ENCODE measurements around the gene MRPL17. TPM values are rescaled to one million over a fixed set of nuclear protein-coding genes. Genes with fewer than 3 reads are reported as not detected.

MRPL17 gene
- total and polyA plus RNA-seq, 9 of the 15 experiments (the other 6 are each of a cell fraction or from before 2014, with no cell fraction given), result 33.9 to 81.6 (median 43.9) TPM

DNA sequence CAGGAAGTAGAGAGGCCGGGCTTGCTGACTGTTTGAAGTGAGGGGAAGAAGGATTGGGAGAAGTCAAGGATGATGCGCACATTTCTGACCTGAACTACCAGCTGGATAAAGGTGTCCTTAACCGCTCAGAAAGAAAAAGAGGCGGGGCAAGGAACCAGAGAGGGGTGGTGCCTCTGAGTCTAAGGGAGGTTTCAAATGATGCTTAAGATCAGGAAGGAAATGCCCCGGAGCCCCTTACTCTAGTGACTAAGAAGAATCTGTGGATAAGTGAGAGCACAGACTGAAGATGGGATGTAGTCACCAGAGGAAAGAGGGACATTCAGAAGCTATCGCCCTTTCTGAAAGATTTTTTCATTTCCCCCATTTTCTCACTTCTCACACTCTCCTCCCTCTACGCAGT, 40.2 kb downstream of the MRPL17 start:
- CTCF ChIA-PET (ENCODE audit: low intra/inter-chr PET ratio), result no interaction called here
- no TSS peak for BruUV-seq (replicated peaks)
- no peak for TF ChIP-seq MEIS2 (IDR thresholded peaks at IDR 0.05; ENCODE audit: partially characterized antibody)
- TF ChIP-seq CHD4 (IDR thresholded peaks at IDR 0.05; ENCODE audit: insufficient read depth, insufficient replicate concordance, low read depth, low read length, poor library complexity, severe bottlenecking), result no peak
- no peak for TF ChIP-seq PTBP1 (IDR thresholded peaks at IDR 0.05; ENCODE audit: low read depth, low read length)
- peaks cover 42 to 50% of the 10 kb centered on the region in 2 experiments for H3K4me1 ChIP-seq (replicated peaks in 1 of 2; ENCODE audit: control insufficient read depth in 2 of 2, insufficient read depth in 2 of 2, low read length in 2 of 2)
- 26% methylated on average over 7 of the region's 7 CpGs for WGBS (ENCODE audit: insufficient coverage, low coverage, missing lambda C conversion rate)
- in situ Hi-C loops (cut with MboI), result no loop called here
- POLR2A ChIA-PET, result interaction anchor here (1.2 kb wide), 1 partner anchor 24 kb away, joined by 5 read pairs; the partner anchor contains the start of gene TPP1
- FAIRE-seq (no peak), ATAC-seq (no peak), DNase-seq (ENCODE audit: extremely low read depth in 1 of 4, low spot score in 3 of 4) (no peak)
- H3K4me2 ChIP-seq (ENCODE audit: insufficient read depth, low read length), result no peak overlapping the region
- H3K9me3 ChIP-seq (replicated peaks; ENCODE audit: control insufficient read depth, insufficient read depth, low read depth, low read length), result no peaks in the 10 kb centered on the region
- H3K27me3 ChIP-seq (ENCODE audit: control insufficient read depth in 2 of 2, insufficient read depth in 2 of 2, low read length in 2 of 2), result no peaks in the 10 kb centered on the region; a peak in 1 of 5 replicates
- no peaks in the 10 kb centered on the region for H4K20me1 ChIP-seq (replicated peaks; ENCODE audit: control insufficient read depth, insufficient read depth, low read length)
- no peaks in the 10 kb centered on the region for H3K9me1 ChIP-seq (ENCODE audit: control insufficient read depth, insufficient read depth, low read length)
- intact Hi-C loops (cut with micrococcal nuclease), result no loop called here
- no peaks in the 10 kb centered on the region for H3K36me3 ChIP-seq (ENCODE audit: control insufficient read depth, insufficient read depth, low read length)
- H3K9ac ChIP-seq (ENCODE audit: insufficient read depth in 1 of 2, low read depth in 2 of 2, low read length in 2 of 2), result no peak overlapping the region
- no peak overlapping the region for H3K27ac ChIP-seq (ENCODE audit: extremely low read depth, low read depth, low read length)
- H3K4me3 ChIP-seq, result no peak overlapping the region
- no peaks in the 10 kb centered on the region for H3K79me2 ChIP-seq (ENCODE audit: control insufficient read depth, insufficient read depth, low read length)
- H2AFZ ChIP-seq (ENCODE audit: low read depth, low read length), result no peak overlapping the region

DNA sequence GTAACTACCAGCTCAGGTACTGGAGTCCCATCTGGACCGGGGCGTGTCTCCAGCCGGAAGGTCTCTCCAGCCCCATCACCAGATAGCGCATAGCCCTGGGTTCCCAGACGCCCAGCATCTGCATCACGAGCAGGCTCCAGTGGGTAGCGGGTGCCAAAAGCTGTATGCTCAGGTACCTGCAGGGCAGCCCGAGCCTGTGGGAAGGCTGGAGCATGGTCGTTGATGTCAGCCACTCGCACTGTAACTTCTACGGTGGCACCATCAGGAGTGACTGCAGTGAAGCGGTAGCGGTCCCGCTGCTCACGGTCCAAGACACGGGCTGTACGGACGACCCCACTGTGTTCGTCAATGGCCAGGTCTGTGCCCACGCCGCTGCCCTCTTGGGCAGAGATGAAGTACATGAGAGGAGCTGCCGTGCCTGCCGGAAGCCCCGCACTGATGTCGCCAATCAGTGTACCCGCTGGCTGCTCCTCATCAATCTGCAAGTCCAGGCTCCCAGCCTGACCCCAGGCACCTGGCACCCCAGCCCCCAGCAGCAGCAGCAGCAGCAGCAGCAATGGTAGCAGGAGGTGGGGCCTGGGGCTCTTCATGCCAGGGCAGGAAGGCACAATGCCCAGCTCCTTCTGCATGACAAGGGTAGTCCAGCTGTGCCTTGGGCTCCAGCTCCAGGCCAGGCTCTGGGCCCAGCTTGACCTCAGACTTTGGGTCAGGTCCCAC, 42.0 kb downstream of the MRPL17 start:
- Histone ChIP-seq H3K79me2 (ENCODE audit: control insufficient read depth, insufficient read depth, low read length) (no peaks in the 10 kb centered on the region), H3K9ac (ENCODE audit: insufficient read depth in 1 of 2, low read depth in 2 of 2, low read length in 2 of 2) (no peak overlapping the region), H3K27ac (ENCODE audit: extremely low read depth, low read depth, low read length) (no peak overlapping the region), H4K20me1 (replicated peaks; ENCODE audit: control insufficient read depth, insufficient read depth, low read length) (no peaks in the 10 kb centered on the region), H2AFZ (ENCODE audit: low read depth, low read length) (no peak overlapping the region), H3K4me2 (ENCODE audit: insufficient read depth, low read length) (no peak overlapping the region), H3K9me1 (ENCODE audit: control insufficient read depth, insufficient read depth, low read length) (no peaks in the 10 kb centered on the region), H3K4me1 (replicated peaks in 1 of 2; ENCODE audit: control insufficient read depth in 2 of 2, insufficient read depth in 2 of 2, low read length in 2 of 2) (peaks cover 28 to 38% of the 10 kb centered on the region in 2 experiments; a peak in 4 of 5 replicates), H3K9me3 (replicated peaks; ENCODE audit: control insufficient read depth, insufficient read depth, low read depth, low read length) (no peaks in the 10 kb centered on the region), H3K4me3 (no peak overlapping the region), H3K27me3 (ENCODE audit: control insufficient read depth in 2 of 2, insufficient read depth in 2 of 2, low read length in 2 of 2) (no peaks in the 10 kb centered on the region; a peak in 1 of 5 replicates), H3K36me3 (ENCODE audit: control insufficient read depth, insufficient read depth, low read length) (no peaks in the 10 kb centered on the region)
- intact Hi-C loops (cut with micrococcal nuclease), result no loop called here
- DNase-seq (ENCODE audit: extremely low read depth in 1 of 4, low spot score in 3 of 4) (no peak), FAIRE-seq (no peak), ATAC-seq (no peak)
- ChIA-PET POLR2A (no interaction called here), CTCF (ENCODE audit: low intra/inter-chr PET ratio) (no interaction called here)
- BruUV-seq (replicated peaks), result no TSS peak
- in situ Hi-C loops (cut with MboI), result no loop called here
- 68% methylated on average over 25 of the region's 26 CpGs for WGBS (ENCODE audit: insufficient coverage, low coverage, missing lambda C conversion rate)
- TF ChIP-seq, protein P1, sequence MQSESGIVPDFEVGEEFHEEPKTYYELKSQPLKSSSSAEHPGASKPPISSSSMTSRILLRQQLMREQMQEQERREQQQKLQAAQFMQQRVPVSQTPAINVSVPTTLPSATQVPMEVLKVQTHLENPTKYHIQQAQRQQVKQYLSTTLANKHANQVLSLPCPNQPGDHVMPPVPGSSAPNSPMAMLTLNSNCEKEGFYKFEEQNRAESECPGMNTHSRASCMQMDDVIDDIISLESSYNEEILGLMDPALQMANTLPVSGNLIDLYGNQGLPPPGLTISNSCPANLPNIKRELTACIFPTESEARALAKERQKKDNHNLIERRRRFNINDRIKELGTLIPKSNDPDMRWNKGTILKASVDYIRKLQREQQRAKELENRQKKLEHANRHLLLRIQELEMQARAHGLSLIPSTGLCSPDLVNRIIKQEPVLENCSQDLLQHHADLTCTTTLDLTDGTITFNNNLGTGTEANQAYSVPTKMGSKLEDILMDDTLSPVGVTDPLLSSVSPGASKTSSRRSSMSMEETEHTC (IDR thresholded peaks at IDR 0.05), result no peak
- TF ChIP-seq CCNT2 (IDR thresholded peaks at IDR 0.05; ENCODE audit: borderline replicate concordance, extremely low read depth, insufficient read length, low read depth, low read length), result no peak
- TF ChIP-seq PTTG1 (tag; IDR thresholded peaks at IDR 0.05; ENCODE audit: low read depth), result no peak
- no peak for TF ChIP-seq CREB3 (tag; conservative IDR thresholded peaks at IDR 0.05; ENCODE audit: low read depth)
- no peak for TF ChIP-seq C11orf30 (IDR thresholded peaks at IDR 0.05; ENCODE audit: low read depth)
- TF ChIP-seq ZFP91 (CRISPR knock-in tag; IDR thresholded peaks at IDR 0.05), result no peak

Data from K562 (cell line).